Loucy (cell line): Measurements from ENCODE around the gene POLA2.

Experiments used
- CTCF ChIP-seq: fragments of 200-600 bp; sonication (generic); conservative IDR thresholded peaks from 2 replicates; pipeline ENCODE4 v1.5.1; 2014; ENCODE audit warnings: mild to moderate bottlenecking, antibody characterized with exemption, low read length
- EZH2phosphoT487 ChIP-seq: fragments of 200-600 bp; IDR thresholded peaks from 2 replicates; pipeline ENCODE4 v1.6.1; 2018; ENCODE audit warnings: antibody characterized with exemption, mild to moderate bottlenecking, moderate library complexity, borderline replicate concordance

- TF ChIP-seq CTCF = no peak
- TF ChIP-seq EZH2phosphoT487 = no peak
Observed at GRCh38 chr11:65321076-65321475, 59.3 kb downstream of the POLA2 start.
